CD4-positive, alpha-beta T cell (primary cell): ENCODE measurements around the gene ARHGAP30. TPM values are rescaled to one million over a fixed set of nuclear protein-coding genes. Genes with fewer than 3 reads are reported as not detected.
A peak's percentile ranks its signal among the peaks of the same experiment; 100 is the strongest.

Experiments used
- ATAC-seq: fragments of 200-7000 bp; cut with Tn5 transposase; one replicate; pipeline ENCODE4 v1.10.0; 2022; ENCODE audit warnings: mild to moderate bottlenecking; ENCODE audit not compliant: poor library complexity
- CTCF ChIA-PET: fragments of 350-600 bp; sonication (Branson Sonifier 250); formaldehyde crosslinking; loops from one replicate; lab custom pipeline; 2021; ENCODE audit warnings: antibody characterized with exemption, inconsistent platforms; lab: Charles Lee
- POLR2A ChIA-PET: fragments of 350-600 bp; sonication (Branson Sonifier 250); formaldehyde crosslinking; loops from one replicate; lab custom pipeline; 2021; ENCODE audit warnings: antibody characterized with exemption, inconsistent platforms; lab: Charles Lee
- DNase-seq, 14 experiments: peaks; one replicate each; pipeline ENCODE4 v3.0.0-alpha.2; 2013 to 2020; ENCODE audit warnings: mixed read lengths in 2 of 14
- H3K27ac ChIP-seq, 2 donors: one replicate each; pipeline versions ENCODE4 v1.5.1 to v1.7.0; 2013; ENCODE audit warnings: low read length in 2 of 2, low read depth in 1 of 2, mild to moderate bottlenecking in 1 of 2
- H3K27me3 ChIP-seq, 2 experiments: 1 replicate in 1 of 2; 2 replicates in 1 of 2; pipeline versions ENCODE4 v1.6.1 to v1.7.0; 2013; ENCODE audit warnings: low read length in 2 of 2, control low read depth in 1 of 2, mild to moderate bottlenecking in 1 of 2, moderate library complexity in 1 of 2; ENCODE audit not compliant: insufficient read depth in 2 of 2, control insufficient read depth in 1 of 2
- H3K36me3 ChIP-seq: one replicate; pipeline ENCODE4 v1.6.1; 2013; ENCODE audit warnings: low read length, control low read depth; ENCODE audit not compliant: insufficient read depth
- H3K4me1 ChIP-seq: one replicate; pipeline ENCODE4 v1.6.1; 2013; ENCODE audit warnings: low read length, control low read depth; ENCODE audit not compliant: insufficient read depth
- H3K4me3 ChIP-seq: one replicate; pipeline ENCODE4 v1.5.1; 2013; ENCODE audit warnings: mild to moderate bottlenecking, low read length, moderate library complexity
- H3K9me3 ChIP-seq, 2 experiments: 1 replicate in 1 of 2; 2 replicates in 1 of 2; pipeline versions ENCODE4 v1.6.1 to v1.7.0; 2013; ENCODE audit warnings: low read length in 2 of 2, mild to moderate bottlenecking in 2 of 2, control low read depth in 1 of 2, moderate library complexity in 1 of 2; ENCODE audit not compliant: control insufficient read depth in 1 of 2, insufficient read depth in 1 of 2
- H3K27ac Mint-ChIP-seq: one replicate; pipeline ENCODE4 v1.8.0; 2020; ENCODE audit warnings: mixed read lengths
- H3K27me3 Mint-ChIP-seq: one replicate; pipeline ENCODE4 v1.8.0; 2021; ENCODE audit warnings: mixed read lengths
- H3K36me3 Mint-ChIP-seq: one replicate; pipeline ENCODE4 v1.8.0; 2021; ENCODE audit warnings: low read depth, mixed read lengths
- H3K4me1 Mint-ChIP-seq: one replicate; pipeline ENCODE4 v1.8.0; 2021; ENCODE audit warnings: low read depth, mixed read lengths
- H3K4me3 Mint-ChIP-seq: one replicate; pipeline ENCODE4 v1.8.0; 2020; ENCODE audit warnings: mild to moderate bottlenecking, mixed read lengths
- H3K9me3 Mint-ChIP-seq: one replicate; pipeline ENCODE4 v1.8.0; 2020; ENCODE audit warnings: mixed read lengths
- CTCF ChIP-seq: fragments of 200-600 bp; IDR thresholded peaks from one replicate; pipeline ENCODE4 v1.8.0; 2022; ENCODE audit warnings: antibody characterized with exemption, mild to moderate bottlenecking
- intact Hi-C, 2 experiments: fragments of 100-400 bp; cut with DNase I in 1 of 2; cut with micrococcal nuclease in 1 of 2; formaldehyde crosslinking; loops; one replicate each; pipeline versions ENCODE4 v1.15.1 to v1.9.0; 2023 to 2025; cut with DNase I, micrococcal nuclease
- total RNA-seq, 174 experiments: library from RNA in 2 of 174; stranded (reverse) in 2 of 174; gene quantifications; one replicate each; pipeline ENCODE4 v1.2.3 and lab custom pipeline; 2021 to 2026

Gene ARHGAP30
- total RNA-seq, 2 experiments from 2014 or later = 76.6 to 78.9 TPM

- ChIA-PET POLR2A (interaction anchor here (1.0 to 4.9 kb wide), 2 partner anchors 25 to 50 kb away, joined by 4 to 79 read pairs; partner anchors contain the start of gene ARHGAP30), CTCF (no interaction called here)
- no peak for ATAC-seq
- intact Hi-C loops = loop anchor here in 1 of 2 experiments (10.0 kb wide), 1 partner anchor 260 kb away; no protein-coding TSS in a partner anchor
- H3K4me1 Mint-ChIP-seq = peaks cover 32% of the 10 kb centered on the region
- Histone ChIP-seq H3K27ac (no peak overlapping the region), H3K36me3 (peaks cover under 1% of the 10 kb centered on the region), H3K27me3 (no peaks in the 10 kb centered on the region), H3K4me3 (no peak overlapping the region), H3K9me3 (no peaks in the 10 kb centered on the region), H3K4me1 (peaks cover 22% of the 10 kb centered on the region)
- H3K36me3 Mint-ChIP-seq = peaks cover 12% of the 10 kb centered on the region
- DNase-seq = no peak
- H3K4me3 Mint-ChIP-seq = no peak overlapping the region
- no peak for TF ChIP-seq CTCF
- no peak overlapping the region for H3K27ac Mint-ChIP-seq
- no peaks in the 10 kb centered on the region for H3K9me3 Mint-ChIP-seq
- H3K27me3 Mint-ChIP-seq = peaks cover 6% of the 10 kb centered on the region
Observed at GRCh38 chr1:161094481-161094880, 24.8 kb upstream of the ARHGAP30 start.

- Mint-ChIP-seq H3K36me3 (peaks cover 5% of the 10 kb centered on the region), H3K27ac (no peak overlapping the region), H3K4me1 (peaks cover 19% of the 10 kb centered on the region), H3K9me3 (no peaks in the 10 kb centered on the region), H3K4me3 (no peak overlapping the region), H3K27me3 (peaks cover 3% of the 10 kb centered on the region)
- DNase-seq = peak in 3 of 14 experiments; percentile 5 to 42 (median 32)
- Histone ChIP-seq H3K4me3 (no peak overlapping the region), H3K9me3 (no peaks in the 10 kb centered on the region), H3K36me3 (no peaks in the 10 kb centered on the region), H3K27me3 (no peaks in the 10 kb centered on the region), H3K4me1 (peaks cover 9% of the 10 kb centered on the region), H3K27ac (no peak overlapping the region)
- TF ChIP-seq CTCF = no peak
- ATAC-seq = peak; percentile 16
- POLR2A ChIA-PET = interaction anchor here (1.5 kb wide), 1 partner anchor 47 kb away, joined by 5 read pairs; the partner anchor contains the start of gene USF1
- CTCF ChIA-PET = interaction anchor here (1.6 kb wide), 1 partner anchor 23 kb away, joined by 5 read pairs; the partner anchor contains the start of gene ARHGAP30
- intact Hi-C loops = loop anchor here in 1 of 2 experiments (10.0 kb wide), 1 partner anchor 258 kb away; no protein-coding TSS in a partner anchor
Observed at GRCh38 chr1:161092621-161093028, 22.9 kb upstream of the ARHGAP30 start.

GRCh38 chr1:161091796-161092507 is 22.3 kb upstream of the ARHGAP30 start:
- ATAC-seq = no peak
- intact Hi-C loops = loop anchor here (2.0 to 10.0 kb wide), 2 partner anchors 19 to 257 kb away; no protein-coding TSS in a partner anchor
- Histone ChIP-seq H3K36me3 (no peaks in the 10 kb centered on the region), H3K27me3 (no peaks in the 10 kb centered on the region), H3K4me1 (peaks cover 2% of the 10 kb centered on the region), H3K9me3 (no peaks in the 10 kb centered on the region), H3K27ac (no peak overlapping the region), H3K4me3 (no peak overlapping the region)
- ChIA-PET POLR2A (interaction anchor here (1.2 kb wide), 1 partner anchor 24 kb away, joined by 3 read pairs; no protein-coding TSS in a partner anchor), CTCF (interaction anchor here (1.6 kb wide), 1 partner anchor 22 kb away, joined by 5 read pairs; the partner anchor contains the start of gene ARHGAP30)
- Mint-ChIP-seq H3K4me1 (peaks cover 12% of the 10 kb centered on the region), H3K4me3 (no peak overlapping the region), H3K27me3 (no peaks in the 10 kb centered on the region), H3K36me3 (no peaks in the 10 kb centered on the region), H3K27ac (no peak overlapping the region), H3K9me3 (no peaks in the 10 kb centered on the region)
- no peak for DNase-seq
- no peak for TF ChIP-seq CTCF
